Measurements from ENCODE around the gene ADAM8. TPM values are rescaled to one million over a fixed set of nuclear protein-coding genes. Genes with fewer than 3 reads are reported as not detected.

Gene ADAM8
- total RNA-seq, 4 donors from 2014 or later = 3.3 to 5.7 (median 4.3) TPM

DNA sequence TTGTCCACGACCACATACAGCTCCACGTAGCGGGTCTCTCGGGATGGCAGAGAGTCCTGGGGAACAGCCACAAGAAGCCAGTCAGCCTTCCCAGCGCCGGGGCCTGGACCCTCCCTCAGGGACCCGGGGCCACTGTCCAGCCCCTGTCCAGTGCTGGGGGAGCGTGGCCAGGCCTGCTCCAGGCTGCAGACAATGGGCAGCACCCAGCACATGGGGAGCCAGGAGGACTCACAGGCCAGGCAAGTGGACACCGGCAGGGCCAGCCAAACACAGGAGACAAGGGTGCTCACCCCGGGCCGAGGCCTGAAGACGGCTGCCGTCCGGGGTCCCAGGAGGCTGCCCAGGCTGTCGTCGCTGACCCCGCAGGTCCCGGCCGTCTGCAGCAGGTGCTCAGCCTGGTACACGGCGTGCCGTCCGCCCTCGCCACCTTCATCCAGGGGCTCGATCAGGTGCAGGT, 3.7 kb downstream of the ADAM8 start:
- 90 to 97% methylated on average over 2 to 5 of the region's 25 CpGs for WGBS, 2 donors
- no peak for DNase-seq
- Histone ChIP-seq H3K9me3 (no peaks in the 10 kb centered on the region), H3K27me3 (peaks cover 0 to 39% (median 6%) of the 10 kb centered on the region in 4 donors), H3K27ac (no peak overlapping the region), H3K36me3 (peaks cover 0 to 6% (median 0%) of the 10 kb centered on the region in 3 donors), H3K4me1 (peaks cover 13 to 43% (median 20%) of the 10 kb centered on the region in 3 donors), H3K4me3 (no peak overlapping the region)
- TF ChIP-seq, protein P1, sequence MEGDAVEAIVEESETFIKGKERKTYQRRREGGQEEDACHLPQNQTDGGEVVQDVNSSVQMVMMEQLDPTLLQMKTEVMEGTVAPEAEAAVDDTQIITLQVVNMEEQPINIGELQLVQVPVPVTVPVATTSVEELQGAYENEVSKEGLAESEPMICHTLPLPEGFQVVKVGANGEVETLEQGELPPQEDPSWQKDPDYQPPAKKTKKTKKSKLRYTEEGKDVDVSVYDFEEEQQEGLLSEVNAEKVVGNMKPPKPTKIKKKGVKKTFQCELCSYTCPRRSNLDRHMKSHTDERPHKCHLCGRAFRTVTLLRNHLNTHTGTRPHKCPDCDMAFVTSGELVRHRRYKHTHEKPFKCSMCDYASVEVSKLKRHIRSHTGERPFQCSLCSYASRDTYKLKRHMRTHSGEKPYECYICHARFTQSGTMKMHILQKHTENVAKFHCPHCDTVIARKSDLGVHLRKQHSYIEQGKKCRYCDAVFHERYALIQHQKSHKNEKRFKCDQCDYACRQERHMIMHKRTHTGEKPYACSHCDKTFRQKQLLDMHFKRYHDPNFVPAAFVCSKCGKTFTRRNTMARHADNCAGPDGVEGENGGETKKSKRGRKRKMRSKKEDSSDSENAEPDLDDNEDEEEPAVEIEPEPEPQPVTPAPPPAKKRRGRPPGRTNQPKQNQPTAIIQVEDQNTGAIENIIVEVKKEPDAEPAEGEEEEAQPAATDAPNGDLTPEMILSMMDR (IDR thresholded peaks at IDR 0.05) = no peak
- no peak for TF ChIP-seq POLR2A (IDR thresholded peaks at IDR 0.05)
- intact Hi-C loops (cut with DNase I) = no loop called here

DNA sequence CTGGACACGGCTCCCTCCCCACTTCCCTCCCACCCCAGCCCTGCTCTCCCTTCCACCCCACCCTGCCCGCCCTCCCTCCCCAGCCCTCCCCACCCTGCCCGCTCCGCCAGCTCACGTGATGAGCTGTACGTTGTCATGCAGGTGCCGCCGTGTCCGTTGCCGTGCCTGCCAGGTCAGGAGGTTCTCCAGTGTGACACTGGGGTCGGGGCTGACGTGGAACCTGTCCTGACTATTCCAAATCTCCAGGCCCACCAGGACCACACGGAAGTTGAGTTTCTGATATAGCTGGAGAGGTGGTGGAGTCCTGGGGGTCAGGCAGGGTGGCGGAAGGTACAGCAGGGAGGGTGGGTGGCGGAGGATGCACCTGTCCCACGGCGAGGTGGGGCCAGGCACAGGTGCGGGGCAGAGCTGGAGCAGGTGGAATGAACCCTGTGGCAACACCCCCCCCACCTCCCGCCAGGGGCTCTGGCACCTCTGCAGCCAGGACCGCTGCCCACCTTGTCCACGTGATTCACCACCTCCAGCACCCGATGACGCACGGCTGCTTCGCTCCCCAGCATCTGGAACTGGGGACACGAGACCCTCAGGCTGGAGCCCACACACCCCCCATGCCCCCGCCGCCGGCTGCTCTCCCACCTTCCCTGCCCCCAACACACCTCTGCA, 4.2 kb downstream of the ADAM8 start:
- Histone ChIP-seq H3K9me3 (no peaks in the 10 kb centered on the region), H3K27ac (no peak overlapping the region), H3K27me3 (peaks cover 0 to 37% (median 6%) of the 10 kb centered on the region in 4 donors), H3K4me3 (no peak overlapping the region), H3K4me1 (peaks cover 13 to 38% (median 20%) of the 10 kb centered on the region in 3 donors), H3K36me3 (peaks cover 0 to 6% (median 0%) of the 10 kb centered on the region in 3 donors)
- intact Hi-C loops (cut with DNase I) = no loop called here
- TF ChIP-seq, protein P1 (IDR thresholded peaks at IDR 0.05) = no peak
- no peak for TF ChIP-seq POLR2A (IDR thresholded peaks at IDR 0.05)
- WGBS, 2 donors = 69% methylated on average over 7 of the region's 29 CpGs; no CpG with 5 or more reads in 1 of the 2 donors
- no peak for DNase-seq

DNA sequence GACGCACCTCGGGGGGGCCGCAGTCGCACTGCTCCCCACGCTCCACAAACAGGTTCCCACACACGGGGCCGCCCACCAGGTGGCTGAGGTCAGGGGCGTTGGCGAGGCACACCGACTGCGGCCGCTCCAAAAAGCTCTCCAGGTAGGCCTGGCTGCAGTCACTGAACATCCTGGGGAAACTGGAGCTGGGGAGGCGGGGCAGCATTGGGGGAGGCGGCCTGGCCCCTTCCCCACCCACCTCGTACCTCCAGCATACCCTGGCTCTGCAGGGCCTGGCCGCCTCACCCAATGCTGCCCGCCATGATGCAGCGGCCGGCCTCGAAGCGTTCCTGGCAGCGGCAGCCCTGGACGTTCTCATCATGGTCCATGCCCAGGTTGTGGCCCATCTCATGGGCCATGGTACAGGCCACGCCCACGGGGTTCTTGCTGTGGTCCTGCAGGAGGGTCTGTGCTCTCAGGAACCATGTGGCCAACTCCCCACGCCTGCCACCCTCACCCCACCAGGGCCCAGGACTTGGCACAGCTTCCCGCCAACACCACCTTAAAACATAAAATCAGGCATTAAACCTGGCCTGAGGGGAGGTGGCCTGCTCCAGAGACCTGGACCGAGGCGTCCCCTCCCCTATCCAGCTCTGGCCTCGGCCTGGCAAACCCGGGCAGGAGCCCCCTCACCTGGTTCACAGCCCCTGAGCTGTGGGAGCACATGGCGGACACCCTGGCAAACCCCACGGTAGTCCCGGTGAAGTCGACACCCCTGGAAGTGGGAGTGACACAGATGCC, 5.0 kb downstream of the ADAM8 start:
- TF ChIP-seq POLR2A (IDR thresholded peaks at IDR 0.05) = no peak
- TF ChIP-seq, protein P1 (IDR thresholded peaks at IDR 0.05) = no peak
- H3K9me3 ChIP-seq = no peaks in the 10 kb centered on the region
- H3K36me3 ChIP-seq = peaks cover 0 to 6% (median 0%) of the 10 kb centered on the region in 3 donors
- peaks cover 0 to 30% (median 6%) of the 10 kb centered on the region in 4 donors for H3K27me3 ChIP-seq
- H3K27ac ChIP-seq = no peak overlapping the region
- 0 to 55% methylated on average over 1 to 9 of the region's 35 CpGs for WGBS, 2 donors
- no peak for DNase-seq
- intact Hi-C loops (cut with DNase I) = no loop called here
- no peak overlapping the region for H3K4me3 ChIP-seq
- H3K4me1 ChIP-seq = peaks cover 9 to 31% (median 14%) of the 10 kb centered on the region in 3 donors

DNA sequence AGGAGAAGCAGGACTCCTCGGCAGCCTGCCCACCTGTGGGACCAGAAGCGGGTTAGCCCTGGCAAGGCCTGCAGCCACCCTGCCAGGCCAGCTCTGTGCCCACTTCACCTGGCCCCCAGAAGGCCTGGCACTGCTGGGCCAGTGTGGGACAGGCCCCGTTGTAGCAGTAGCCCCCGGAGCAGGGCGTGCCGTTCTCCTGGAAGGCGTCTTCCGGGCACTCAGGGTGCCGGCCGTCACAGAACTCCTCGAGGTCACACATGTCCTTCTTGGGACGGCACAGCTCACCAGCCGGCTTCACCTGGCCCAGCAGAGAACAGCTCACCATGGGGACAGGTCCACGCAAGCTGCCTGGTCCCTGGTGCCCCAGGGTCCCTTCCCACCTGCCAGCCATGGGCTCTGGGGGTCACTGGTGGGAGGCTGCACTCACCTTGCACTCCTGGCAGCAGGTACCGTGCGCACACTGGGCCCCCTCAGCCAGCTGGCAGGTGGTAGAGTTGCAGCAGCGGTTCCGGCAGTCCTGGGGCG, 5.8 kb downstream of the ADAM8 start:
- TF ChIP-seq, protein P1 (IDR thresholded peaks at IDR 0.05) = no peak
- no peak for TF ChIP-seq POLR2A (IDR thresholded peaks at IDR 0.05)
- Histone ChIP-seq H3K9me3 (no peaks in the 10 kb centered on the region), H3K36me3 (peaks cover 0 to 6% (median 0%) of the 10 kb centered on the region in 3 donors), H3K4me3 (no peak overlapping the region), H3K27me3 (peaks cover 0 to 21% (median 3%) of the 10 kb centered on the region in 4 donors), H3K27ac (no peak overlapping the region), H3K4me1 (peaks cover 3 to 22% (median 5%) of the 10 kb centered on the region in 3 donors)
- no CpG with 5 or more reads among the region's 19 CpGs for WGBS, 2 donors
- intact Hi-C loops (cut with DNase I) = no loop called here
- no peak for DNase-seq

Data from esophagus squamous epithelium (tissue), 5 donors.